ENCODE results near the gene PRSS2.
"Not testable (repeated sequence)": the region's sequence is repeated elsewhere in the genome, so short reads cannot be mapped to it uniquely, and the experiment has no call there.

Gene PRSS2

DNA sequence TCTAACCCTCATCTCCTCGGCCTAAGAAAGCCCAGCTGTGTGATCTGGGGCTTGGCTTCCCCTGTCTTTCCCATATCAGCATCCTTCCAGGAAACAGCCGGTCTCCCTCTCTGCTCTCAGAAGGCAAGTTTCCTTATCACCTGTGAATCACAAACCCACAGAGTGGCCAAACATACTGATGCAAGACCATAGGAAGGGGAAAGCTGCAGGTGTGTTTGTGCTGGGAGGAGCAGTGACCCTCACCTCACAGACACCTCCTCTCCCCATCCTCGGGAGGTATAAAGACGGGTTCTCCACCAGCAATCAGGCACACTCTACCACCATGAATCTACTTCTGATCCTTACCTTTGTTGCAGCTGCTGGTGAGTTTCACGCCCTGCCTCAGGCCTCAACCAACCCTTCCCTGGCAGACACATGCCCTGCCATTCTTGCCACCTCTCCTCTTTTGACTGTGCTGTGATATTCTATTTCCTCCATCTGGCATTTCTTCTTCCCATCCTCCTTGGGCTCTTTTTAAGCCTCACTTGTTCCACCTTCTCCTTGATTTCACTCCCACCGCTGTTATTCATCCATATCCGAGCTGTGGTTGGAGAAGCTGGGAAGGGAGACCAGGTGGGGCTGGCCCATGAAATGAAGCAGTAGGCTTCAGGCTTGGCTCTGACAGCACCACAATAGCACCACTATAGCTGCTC is at the start of gene PRSS2:
Gene PRSS2 (plus strand): TSS at position 310 of the 692 bp plus-strand sequence. CDS start 13 bp downstream, at position 323.
- no peak for DNase-seq

GRCh38 chr7:142720986-142721385 is 49.8 kb upstream of the PRSS2 start:
- no peak for DNase-seq

- no peak for DNase-seq
Measured at GRCh38 chr7:142722248-142722794, 48.4 kb upstream of the PRSS2 start.

DNA sequence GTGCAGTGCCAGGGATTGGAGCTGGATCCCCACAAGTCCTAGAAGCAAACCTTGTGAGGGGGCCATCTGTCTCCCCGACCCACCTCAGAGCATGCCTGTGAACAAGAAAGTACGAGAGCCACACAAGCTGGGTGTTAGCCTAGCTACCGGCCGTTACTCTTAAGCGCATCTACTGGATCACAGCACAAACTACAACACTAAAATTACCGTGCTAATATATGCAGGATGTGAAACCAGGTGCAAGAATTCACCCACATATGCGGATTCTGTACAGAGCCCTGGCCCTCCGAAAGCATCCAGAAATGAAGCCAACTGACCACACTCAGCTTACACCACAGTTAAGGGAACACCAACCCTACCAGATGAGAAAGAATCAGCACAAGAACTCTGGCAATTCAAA is 37.5 kb upstream of the PRSS2 start:
- DNase-seq: no peak

GRCh38 chr7:142739923-142740492 is 30.8 kb upstream of the PRSS2 start:
- DNase-seq: no peak

DNA sequence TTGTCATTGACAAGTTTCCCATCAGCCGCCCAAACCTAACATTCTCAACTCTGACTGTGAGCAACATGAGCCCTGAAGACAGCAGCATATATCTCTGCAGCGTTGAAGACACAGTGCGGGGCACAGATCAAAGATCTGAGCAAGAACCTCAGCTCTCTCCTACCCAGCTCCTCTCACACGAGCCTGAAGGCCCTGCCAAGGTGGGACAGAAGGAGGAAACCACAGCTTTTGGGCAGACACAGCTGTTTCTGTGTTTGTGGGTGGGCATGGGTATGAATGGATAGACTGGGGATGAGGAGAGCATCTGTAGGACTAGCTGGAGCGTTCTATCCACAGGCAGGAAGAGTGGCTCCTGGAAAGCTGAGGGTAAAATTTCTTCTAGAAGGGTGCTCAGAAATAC is 30.0 kb upstream of the PRSS2 start:
- DNase-seq: no peak

DNA sequence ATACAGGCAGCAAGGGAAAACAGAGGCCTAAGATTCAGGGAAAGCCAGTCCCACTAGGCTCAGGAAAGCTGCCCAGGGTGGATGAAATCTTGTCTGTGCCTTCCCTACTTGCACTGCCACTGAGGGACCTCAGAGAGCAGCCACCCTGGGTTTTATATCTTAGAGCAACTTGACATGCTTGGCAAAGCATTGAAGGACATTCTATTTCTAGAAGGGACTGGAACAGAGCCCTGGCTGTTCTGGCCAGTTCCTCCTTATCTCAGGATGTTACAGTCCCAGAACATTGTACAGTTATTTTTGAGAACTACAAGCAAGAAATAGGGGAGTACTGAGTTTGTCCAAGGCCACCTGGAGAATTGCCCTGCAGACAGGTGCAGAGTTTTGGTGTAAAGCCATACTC is 28.8 kb upstream of the PRSS2 start:
- not testable (repeated sequence) for DNase-seq

DNA sequence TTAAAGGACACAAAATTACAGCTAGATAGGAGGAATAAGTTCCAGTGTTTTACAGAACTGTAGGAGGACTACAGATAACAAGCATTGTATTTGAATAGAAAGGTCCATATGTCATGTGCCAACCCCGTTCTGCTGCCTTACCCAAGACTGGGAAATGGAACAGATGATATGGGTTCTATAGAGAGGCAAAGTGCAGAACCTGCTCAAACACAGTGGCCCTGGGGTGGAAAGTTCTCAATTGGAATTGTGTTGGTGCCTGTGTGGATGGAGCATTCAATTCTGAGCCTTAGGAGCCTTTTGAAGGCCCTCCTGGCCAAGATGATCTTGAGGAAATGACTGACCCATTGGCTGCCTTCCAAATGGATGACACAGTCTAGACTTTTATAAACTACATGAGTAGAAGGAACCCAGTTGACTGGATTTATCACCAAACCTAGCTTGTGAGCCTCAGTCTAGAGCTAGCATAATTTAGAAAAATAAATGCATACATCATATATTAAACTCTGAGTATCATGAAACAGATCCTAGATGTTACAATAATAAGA is 25.6 kb upstream of the PRSS2 start:
- DNase-seq: no peak

DNA sequence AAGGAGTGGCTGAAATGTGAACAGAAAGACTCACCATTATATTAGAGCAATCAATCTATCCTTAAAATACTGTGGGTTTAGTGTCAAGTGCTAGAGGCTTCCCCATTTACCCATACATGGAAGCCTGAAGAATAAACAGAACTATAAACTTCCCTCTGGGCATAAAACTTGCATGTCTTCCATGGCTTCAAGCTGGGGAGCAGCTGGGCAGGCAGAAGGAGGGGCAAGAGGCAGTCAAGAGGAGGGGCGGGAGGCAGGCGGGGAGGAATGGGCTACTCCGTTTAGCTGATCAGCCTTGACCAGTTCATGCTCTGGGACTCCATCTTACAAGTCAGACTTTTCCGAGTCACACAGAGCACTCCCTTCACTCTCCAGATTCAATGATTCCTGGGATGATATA is 25.0 kb upstream of the PRSS2 start:
- DNase-seq: no peak

DNA sequence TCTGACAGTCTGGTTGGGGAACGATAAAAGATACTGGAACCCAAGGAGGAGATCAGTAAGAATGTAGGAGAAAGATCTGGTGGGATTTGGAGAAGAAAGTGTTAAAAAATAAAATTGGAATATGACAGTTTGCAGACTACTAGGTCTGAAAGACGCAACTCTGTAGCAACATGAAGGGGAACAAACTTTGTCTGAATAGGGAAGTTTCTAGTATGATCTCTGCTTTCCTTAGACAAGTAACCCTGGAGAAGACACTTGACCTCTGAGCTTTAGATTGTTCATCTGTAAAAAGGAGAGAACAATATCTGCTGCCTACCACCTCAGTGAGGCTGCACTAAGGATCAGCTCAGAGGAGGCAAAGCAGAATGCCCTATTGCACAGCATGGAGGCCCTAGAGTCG is 24.5 kb upstream of the PRSS2 start:
- no peak for DNase-seq

DNA sequence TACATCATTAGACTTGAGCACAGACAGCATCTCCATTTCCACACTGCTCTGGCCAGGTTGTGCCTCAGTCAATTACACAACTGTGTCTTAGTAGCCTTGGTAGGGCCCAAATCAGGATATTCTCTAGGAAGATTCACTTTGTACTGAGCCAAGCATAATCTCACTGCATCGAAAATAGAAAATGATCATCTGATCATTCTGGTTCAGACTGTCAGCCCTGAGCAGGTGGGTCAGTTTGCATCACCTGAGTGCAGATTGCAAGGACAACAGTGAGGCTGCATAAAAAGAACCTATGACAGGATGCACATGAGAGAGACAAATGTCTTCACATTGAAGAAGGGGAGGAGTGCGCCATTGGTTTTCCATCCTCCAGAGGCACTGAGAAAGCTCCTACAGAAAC is 22.4 kb upstream of the PRSS2 start:
- not testable (repeated sequence) for DNase-seq

GRCh38 chr7:142749218-142749993 is 21.4 kb upstream of the PRSS2 start, which contains the start of gene PRSS1:
Gene PRSS1, plus strand, starts transcription at chr7:142749472. Its CDS starts 13 bp downstream, at chr7:142749485.
- DNase-seq: no peak

- DNase-seq: no peak
Measured at GRCh38 chr7:142750321-142750938, 20.3 kb upstream of the PRSS2 start.

DNA sequence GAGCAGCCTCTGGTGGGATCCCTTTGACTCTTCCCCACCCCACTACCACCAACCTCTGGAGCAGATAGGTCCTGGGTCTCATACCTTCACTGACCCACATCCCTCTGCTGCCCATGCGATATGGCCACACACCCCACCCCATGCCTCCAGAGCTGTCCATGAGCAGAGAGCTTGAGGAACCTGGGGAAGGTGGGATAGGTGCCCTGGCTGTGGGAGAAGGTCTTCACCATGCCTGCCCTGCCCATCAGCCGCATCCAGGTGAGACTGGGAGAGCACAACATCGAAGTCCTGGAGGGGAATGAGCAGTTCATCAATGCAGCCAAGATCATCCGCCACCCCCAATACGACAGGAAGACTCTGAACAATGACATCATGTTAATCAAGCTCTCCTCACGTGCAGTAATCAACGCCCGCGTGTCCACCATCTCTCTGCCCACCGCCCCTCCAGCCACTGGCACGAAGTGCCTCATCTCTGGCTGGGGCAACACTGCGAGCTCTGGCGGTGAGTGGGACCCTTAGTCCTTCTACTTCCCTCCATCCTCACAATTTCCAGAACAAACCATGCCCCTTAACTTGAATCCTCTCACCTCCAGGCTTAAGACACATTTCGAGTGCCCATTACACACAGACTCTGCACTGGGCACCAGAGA is 19.1 kb upstream of the PRSS2 start:
- not testable (repeated sequence) for DNase-seq

DNA sequence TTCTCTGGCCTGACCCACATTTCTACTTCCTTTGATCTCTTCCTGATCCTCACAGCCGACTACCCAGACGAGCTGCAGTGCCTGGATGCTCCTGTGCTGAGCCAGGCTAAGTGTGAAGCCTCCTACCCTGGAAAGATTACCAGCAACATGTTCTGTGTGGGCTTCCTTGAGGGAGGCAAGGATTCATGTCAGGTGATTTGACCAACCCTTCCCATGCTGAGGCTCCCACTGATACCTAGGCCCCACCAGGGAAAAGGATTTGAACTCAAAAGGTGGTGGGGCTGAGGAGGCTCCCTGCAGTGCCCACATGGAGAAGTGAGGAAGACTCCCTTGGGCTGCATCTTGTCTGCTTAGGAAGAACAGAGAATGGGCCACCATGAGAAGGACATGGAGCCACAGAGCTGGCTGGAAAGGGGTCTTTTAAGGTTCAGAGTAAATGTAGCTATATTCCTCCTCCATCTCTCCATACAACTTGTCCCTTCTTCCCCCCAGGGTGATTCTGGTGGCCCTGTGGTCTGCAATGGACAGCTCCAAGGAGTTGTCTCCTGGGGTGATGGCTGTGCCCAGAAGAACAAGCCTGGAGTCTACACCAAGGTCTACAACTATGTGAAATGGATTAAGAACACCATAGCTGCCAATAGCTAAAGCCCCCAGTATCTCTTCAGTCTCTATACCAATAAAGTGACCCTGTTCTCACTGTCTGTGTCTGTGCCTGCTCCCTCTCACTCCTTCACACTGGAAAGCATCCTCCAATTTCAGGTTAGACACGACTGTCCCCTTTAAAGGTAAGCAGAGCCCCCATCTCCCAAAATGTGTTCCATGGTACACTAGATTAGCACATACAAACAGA is 18.2 kb upstream of the PRSS2 start:
- no peak for DNase-seq

DNA sequence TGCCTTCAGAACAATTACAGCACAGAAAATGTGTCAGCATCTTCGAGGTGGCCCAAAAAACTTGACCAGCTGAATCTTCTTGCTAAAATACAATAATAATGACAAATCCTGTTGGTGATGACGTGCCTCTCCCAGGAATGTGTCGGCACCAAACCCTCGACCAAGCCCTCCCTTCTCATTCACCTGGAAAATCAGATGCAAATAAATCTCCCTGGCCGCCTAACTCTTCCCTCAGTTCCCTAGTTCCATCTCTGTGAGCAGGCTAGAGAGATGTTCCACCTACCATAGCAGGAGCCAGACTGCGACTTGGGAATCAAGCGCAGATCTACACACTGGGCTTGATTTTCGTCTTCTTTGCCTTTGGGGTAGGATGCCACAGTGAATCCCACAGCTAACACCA is 17.4 kb upstream of the PRSS2 start:
- no peak for DNase-seq

DNA sequence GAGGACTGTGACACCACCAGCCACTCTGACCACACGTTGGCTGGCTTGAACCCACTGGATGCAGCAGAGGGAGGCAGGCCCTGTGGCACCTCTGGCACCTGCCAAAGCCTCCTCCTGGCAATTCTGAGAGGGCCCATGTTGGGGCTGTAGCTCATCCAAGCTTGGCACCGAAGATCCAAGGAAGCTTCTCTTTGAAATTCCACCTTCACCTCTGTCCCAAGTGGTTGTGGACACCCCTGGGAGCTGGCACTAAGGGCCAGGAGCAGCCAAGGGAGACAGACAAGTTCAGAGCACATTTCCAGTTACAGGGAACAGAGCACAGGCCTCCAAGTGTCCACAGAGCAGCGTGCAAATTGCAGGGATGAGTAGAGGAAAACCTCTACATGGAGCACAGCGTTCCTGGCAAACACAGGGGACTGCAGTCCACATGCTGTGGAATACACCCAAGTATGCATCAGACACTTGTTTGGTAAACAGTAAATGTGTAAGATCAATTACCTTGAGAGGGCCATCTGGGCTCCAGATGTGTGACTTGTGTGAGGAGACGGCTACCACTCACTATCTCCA is 16.8 kb upstream of the PRSS2 start:
- DNase-seq: not testable (repeated sequence)

DNA sequence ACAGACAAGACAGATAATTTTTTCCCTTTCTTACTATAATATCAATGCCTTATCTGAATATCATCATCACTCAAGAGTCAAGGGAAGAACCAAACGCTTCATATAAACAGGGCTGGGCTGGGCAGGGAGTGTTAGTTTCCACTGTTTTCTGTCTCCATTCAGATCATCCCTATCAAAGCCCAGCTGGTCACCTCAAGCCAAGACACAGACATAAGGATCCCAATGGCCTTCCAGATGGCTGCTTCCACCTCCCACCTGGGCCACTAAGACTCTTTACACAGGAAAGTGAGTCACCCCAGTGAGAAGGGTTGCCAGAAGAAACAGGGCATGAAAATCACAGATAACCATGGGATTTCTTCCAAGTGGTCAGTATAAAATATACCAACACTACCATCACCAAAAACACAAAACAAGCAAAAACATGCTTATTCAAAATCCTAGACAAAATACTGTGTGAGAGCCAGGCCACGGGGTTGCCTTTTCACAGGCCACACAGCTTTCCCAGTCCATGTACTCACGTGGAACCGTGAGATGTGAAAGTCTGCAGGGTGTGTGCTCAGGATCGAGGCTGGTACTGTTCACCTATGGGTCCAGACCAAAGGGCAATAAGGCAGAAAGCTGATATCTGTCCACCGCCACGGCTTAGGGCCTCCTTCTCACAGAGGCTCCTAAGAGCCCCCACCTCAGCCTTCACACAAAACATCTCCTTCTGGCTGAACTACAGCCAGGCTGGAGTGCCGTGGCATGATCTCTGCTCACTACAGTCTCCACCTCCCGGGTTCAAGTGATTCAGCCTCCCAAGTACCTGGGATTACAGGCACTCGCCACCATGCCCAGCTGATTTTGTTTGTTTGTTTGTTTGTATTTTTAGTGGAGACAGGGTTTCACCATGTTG is 15.8 kb upstream of the PRSS2 start:
- no peak for DNase-seq

GRCh38 chr7:142758312-142758711 is 12.5 kb upstream of the PRSS2 start:
- not testable (repeated sequence) for DNase-seq

- DNase-seq: no peak
Measured at GRCh38 chr7:142759433-142759832, 11.3 kb upstream of the PRSS2 start.

Data from NCI-H510A (cell line).